ENCODE measurements around the gene SPPL3.

DNA sequence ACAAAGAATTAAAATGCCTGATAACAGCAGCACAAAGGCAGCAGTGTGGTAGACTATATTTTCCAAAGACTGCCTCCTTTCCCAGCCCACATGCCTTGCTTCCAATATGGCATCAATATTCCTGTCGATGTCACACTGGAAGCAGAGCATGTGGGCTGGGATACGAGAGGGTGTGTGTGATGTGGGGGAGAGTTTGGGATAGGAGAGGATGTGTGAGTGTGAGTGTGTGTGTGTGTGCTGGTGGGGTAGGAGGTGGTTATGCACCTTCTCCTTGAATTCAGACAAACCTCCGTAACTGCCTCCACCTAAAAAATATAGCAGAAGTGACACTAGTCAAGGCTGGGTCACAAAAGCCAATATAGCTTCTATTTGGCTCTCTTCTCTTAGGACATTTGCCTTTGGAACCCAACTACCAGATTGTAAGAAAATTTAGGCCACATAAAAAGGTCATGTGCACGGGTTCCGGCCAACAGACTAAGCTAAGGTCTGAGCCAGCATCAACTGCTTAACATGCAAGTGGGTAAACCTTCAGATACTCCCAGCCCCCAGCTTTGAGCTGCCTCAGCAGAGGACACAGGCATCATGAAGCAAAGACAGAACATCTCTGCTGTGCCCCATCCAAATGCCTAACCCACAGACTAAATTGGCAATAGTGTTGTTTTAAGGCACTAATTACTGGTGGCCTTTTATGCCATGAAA is 29.5 kb downstream of the SPPL3 start:
- TF ChIP-seq, protein P1, sequence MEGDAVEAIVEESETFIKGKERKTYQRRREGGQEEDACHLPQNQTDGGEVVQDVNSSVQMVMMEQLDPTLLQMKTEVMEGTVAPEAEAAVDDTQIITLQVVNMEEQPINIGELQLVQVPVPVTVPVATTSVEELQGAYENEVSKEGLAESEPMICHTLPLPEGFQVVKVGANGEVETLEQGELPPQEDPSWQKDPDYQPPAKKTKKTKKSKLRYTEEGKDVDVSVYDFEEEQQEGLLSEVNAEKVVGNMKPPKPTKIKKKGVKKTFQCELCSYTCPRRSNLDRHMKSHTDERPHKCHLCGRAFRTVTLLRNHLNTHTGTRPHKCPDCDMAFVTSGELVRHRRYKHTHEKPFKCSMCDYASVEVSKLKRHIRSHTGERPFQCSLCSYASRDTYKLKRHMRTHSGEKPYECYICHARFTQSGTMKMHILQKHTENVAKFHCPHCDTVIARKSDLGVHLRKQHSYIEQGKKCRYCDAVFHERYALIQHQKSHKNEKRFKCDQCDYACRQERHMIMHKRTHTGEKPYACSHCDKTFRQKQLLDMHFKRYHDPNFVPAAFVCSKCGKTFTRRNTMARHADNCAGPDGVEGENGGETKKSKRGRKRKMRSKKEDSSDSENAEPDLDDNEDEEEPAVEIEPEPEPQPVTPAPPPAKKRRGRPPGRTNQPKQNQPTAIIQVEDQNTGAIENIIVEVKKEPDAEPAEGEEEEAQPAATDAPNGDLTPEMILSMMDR (IDR thresholded peaks at IDR 0.05) = no peak
- no peak for TF ChIP-seq EP300 (IDR thresholded peaks at IDR 0.05)

Data from tibial nerve (tissue), 4 donors.